Fibroblast of skin of left quadriceps (primary cell): Measurements from ENCODE around the gene PRSS38.

Source experiments
- DNase-seq, 2 experiments: peaks; one replicate each; pipeline ENCODE4 v3.0.0-alpha.2; 2013; ENCODE audit warnings: low read depth in 2 of 2

Gene PRSS38

GRCh38 chr1:227793079-227793947 is 22.2 kb upstream of the PRSS38 start:
- DNase-seq = no peak

- DNase-seq = peak; percentile 90 to 92
Measured at GRCh38 chr1:227793948-227794816, 21.3 kb upstream of the PRSS38 start.

- DNase-seq = no peak
Measured at GRCh38 chr1:227794817-227795192, 20.7 kb upstream of the PRSS38 start.

GRCh38 chr1:227795732-227796131 is 19.7 kb upstream of the PRSS38 start:
- no peak for DNase-seq

GRCh38 chr1:227796359-227796915 is 19.0 kb upstream of the PRSS38 start:
- DNase-seq = no peak

- DNase-seq = no peak
Measured at GRCh38 chr1:227797144-227797543, 18.3 kb upstream of the PRSS38 start.

- DNase-seq = no peak
Measured at GRCh38 chr1:227797625-227798024, 17.9 kb upstream of the PRSS38 start.

GRCh38 chr1:227798078-227798802 is 17.2 kb upstream of the PRSS38 start:
- DNase-seq = no peak

GRCh38 chr1:227799756-227800155 is 15.7 kb upstream of the PRSS38 start:
- DNase-seq = no peak

GRCh38 chr1:227803933-227804332 is 11.5 kb upstream of the PRSS38 start:
- DNase-seq = no peak

GRCh38 chr1:227805606-227806197 is 9.8 kb upstream of the PRSS38 start:
- peak; percentile 55 to 56 for DNase-seq

GRCh38 chr1:227808566-227808965 is 6.9 kb upstream of the PRSS38 start:
- no peak for DNase-seq

GRCh38 chr1:227809026-227809425 is 6.4 kb upstream of the PRSS38 start:
- DNase-seq = no peak

- DNase-seq = no peak
Measured at GRCh38 chr1:227813962-227814361, 1.5 kb upstream of the PRSS38 start.

- no peak for DNase-seq
Measured at GRCh38 chr1:227816750-227817446, 1.4 kb downstream of the PRSS38 start.

GRCh38 chr1:227823537-227823936 is 8.1 kb downstream of the PRSS38 start:
- DNase-seq = no peak

GRCh38 chr1:227824204-227824603 is 8.7 kb downstream of the PRSS38 start:
- DNase-seq = no peak

GRCh38 chr1:227828786-227829185 is 13.3 kb downstream of the PRSS38 start:
- DNase-seq = no peak

GRCh38 chr1:227838181-227838580 is 22.7 kb downstream of the PRSS38 start:
- no peak for DNase-seq

GRCh38 chr1:227841096-227841495 is 25.6 kb downstream of the PRSS38 start:
- no peak for DNase-seq
